ENCODE data around the gene POU2F3.
"Not testable (repeated sequence)": the region's sequence is repeated elsewhere in the genome, so short reads cannot be mapped to it uniquely, and the experiment has no call there.

POU2F3 gene

GRCh38 chr11:120260616-120261015, 20.7 kb downstream of the POU2F3 start:
- Mint-ChIP-seq H3K27me3 (peaks cover 59 to 66% of the 10 kb centered on the region in 2 donors), H3K4me1 (peaks cover 0 to 1% of the 10 kb centered on the region in 2 donors), H3K9me3 (no peaks in the 10 kb centered on the region), H3K4me3 (no peak overlapping the region), H3K27ac (no peak overlapping the region), H3K36me3 (no peaks in the 10 kb centered on the region)
- DNase-seq (no peak), ATAC-seq (replicated peaks) (no peak)

DNA sequence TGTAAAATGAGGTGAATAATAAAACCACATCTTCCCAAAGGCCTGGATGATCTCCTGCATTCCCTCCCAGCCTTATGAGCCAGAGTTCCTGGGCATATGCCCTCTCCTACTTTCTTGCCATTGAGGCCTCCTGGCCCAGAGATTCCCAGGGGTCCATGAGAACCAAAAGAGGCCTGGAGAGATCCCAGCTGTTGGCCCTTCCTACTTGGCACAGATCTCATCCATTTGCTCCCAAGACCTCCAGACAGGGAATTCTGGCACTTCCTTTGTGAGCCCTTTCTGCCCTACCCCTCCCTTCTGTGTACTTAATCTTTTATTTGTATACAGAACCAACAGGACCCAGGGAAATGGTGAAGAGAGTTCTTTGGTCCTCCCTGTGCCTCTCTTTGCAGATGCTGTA, 21.4 kb downstream of the POU2F3 start:
- Mint-ChIP-seq H3K9me3 (no peaks in the 10 kb centered on the region), H3K4me1 (no peaks in the 10 kb centered on the region), H3K4me3 (no peak overlapping the region), H3K27ac (no peak overlapping the region), H3K36me3 (no peaks in the 10 kb centered on the region), H3K27me3 (peaks cover 59 to 66% of the 10 kb centered on the region in 2 donors)
- DNase-seq = no peak
- ATAC-seq (replicated peaks) = no peak

DNA sequence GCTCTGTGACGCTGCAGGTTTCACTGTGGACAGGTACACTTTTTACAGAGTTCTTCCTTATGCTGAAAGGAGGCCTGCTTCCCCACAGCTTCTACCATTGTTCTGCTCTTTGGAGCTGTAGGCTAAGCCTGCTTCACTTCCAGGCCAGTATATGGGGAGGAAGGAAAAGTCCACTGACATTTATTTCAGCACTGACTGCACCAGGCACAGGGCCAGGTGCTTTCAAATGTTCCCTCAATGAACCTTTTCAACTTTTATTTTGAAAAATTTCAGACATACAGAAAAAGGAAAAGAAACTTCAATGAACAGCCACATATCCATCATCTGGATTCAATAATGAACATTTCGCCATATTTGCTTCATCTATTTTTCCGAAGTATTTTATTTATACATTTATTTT, 22.0 kb downstream of the POU2F3 start:
- ATAC-seq (replicated peaks) = no peak
- DNase-seq = no peak
- no peak overlapping the region for H3K27ac Mint-ChIP-seq
- H3K36me3 Mint-ChIP-seq = no peaks in the 10 kb centered on the region
- H3K9me3 Mint-ChIP-seq = no peaks in the 10 kb centered on the region
- H3K4me1 Mint-ChIP-seq = no peaks in the 10 kb centered on the region
- H3K4me3 Mint-ChIP-seq = no peak overlapping the region
- peaks cover 59 to 66% of the 10 kb centered on the region in 2 donors for H3K27me3 Mint-ChIP-seq

- DNase-seq = no peak
- no peak overlapping the region for H3K27ac Mint-ChIP-seq
- no peaks in the 10 kb centered on the region for H3K36me3 Mint-ChIP-seq
- no peak overlapping the region for H3K4me3 Mint-ChIP-seq
- no peaks in the 10 kb centered on the region for H3K9me3 Mint-ChIP-seq
- peaks cover 37 to 57% of the 10 kb centered on the region in 2 donors for H3K27me3 Mint-ChIP-seq
- ATAC-seq (replicated peaks) = no peak
- no peaks in the 10 kb centered on the region for H3K4me1 Mint-ChIP-seq
Observed at GRCh38 chr11:120267319-120267718, 27.4 kb downstream of the POU2F3 start.

- peaks cover 38 to 58% of the 10 kb centered on the region in 2 donors for H3K27me3 Mint-ChIP-seq
- no peak overlapping the region for H3K4me3 Mint-ChIP-seq
- peaks cover 0 to 4% of the 10 kb centered on the region in 2 donors for H3K4me1 Mint-ChIP-seq
- no peak for ATAC-seq (replicated peaks)
- DNase-seq = no peak
- no peak overlapping the region for H3K27ac Mint-ChIP-seq
- no peaks in the 10 kb centered on the region for H3K9me3 Mint-ChIP-seq
- no peaks in the 10 kb centered on the region for H3K36me3 Mint-ChIP-seq
Observed at GRCh38 chr11:120268686-120269085, 28.7 kb downstream of the POU2F3 start.

- H3K4me1 Mint-ChIP-seq = peaks cover 0 to 4% of the 10 kb centered on the region in 2 donors
- H3K9me3 Mint-ChIP-seq = no peaks in the 10 kb centered on the region
- H3K27me3 Mint-ChIP-seq = peaks cover 49 to 66% of the 10 kb centered on the region in 2 donors
- no peaks in the 10 kb centered on the region for H3K36me3 Mint-ChIP-seq
- no peak overlapping the region for H3K4me3 Mint-ChIP-seq
- ATAC-seq (replicated peaks) (no peak), DNase-seq (no peak)
- H3K27ac Mint-ChIP-seq = no peak overlapping the region
Observed at GRCh38 chr11:120270386-120270785, 30.4 kb downstream of the POU2F3 start.

DNA sequence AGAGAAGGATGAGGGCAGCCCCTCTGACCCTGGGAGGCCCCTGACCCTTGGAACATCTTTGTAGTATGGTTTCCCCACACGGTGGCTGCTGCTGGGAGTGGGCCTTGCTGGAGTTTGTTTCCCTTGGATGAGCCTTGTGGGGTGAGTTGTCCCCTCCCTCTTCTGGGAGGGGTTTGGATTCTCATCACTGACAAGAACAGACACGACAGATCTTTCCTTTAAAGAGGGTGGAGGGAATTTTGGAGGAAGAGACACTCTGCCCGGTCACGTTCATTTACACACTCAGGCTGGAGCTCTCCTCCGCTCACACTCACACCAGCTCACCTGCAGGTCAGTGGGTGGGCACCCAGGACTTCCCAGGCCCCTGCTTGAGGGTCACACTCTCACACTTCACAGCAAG, 31.7 kb downstream of the POU2F3 start:
- H3K27ac Mint-ChIP-seq = no peak overlapping the region
- peaks cover 0 to 4% of the 10 kb centered on the region in 2 donors for H3K4me1 Mint-ChIP-seq
- H3K4me3 Mint-ChIP-seq = no peak overlapping the region
- H3K9me3 Mint-ChIP-seq = no peaks in the 10 kb centered on the region
- H3K36me3 Mint-ChIP-seq = no peaks in the 10 kb centered on the region
- ATAC-seq (replicated peaks) (no peak), DNase-seq (no peak)
- peaks cover 38 to 57% of the 10 kb centered on the region in 2 donors for H3K27me3 Mint-ChIP-seq

- Mint-ChIP-seq H3K4me3 (no peak overlapping the region), H3K27ac (no peak overlapping the region)
- ATAC-seq (replicated peaks) = no peak
Observed at GRCh38 chr11:120272303-120272702, 32.4 kb downstream of the POU2F3 start.

DNA sequence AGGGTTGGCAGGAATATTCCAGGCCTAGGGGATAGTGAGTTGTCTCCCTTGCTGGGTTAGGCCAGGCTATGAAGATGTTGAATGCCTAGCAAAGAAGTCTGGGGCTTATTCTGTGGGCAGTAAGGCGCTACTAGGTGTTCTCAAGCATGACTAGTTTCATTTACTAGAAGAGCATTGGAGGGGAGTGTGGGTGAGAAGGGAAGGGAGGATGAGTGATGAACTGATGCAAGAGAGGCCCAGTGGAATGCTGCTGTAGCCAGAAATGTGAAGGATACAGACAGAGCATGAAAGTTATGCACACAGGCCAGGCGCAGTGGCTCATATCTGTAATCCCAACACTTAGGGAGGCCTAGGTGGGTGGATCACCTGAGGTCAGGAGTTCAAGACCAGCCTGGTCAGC, 33.5 kb downstream of the POU2F3 start:
- DNase-seq (no peak), ATAC-seq (replicated peaks) (no peak)
- Mint-ChIP-seq H3K27me3 (peaks cover 28 to 54% of the 10 kb centered on the region in 2 donors), H3K27ac (no peak overlapping the region), H3K9me3 (no peaks in the 10 kb centered on the region), H3K4me1 (peaks cover 0 to 4% of the 10 kb centered on the region in 2 donors), H3K4me3 (no peak overlapping the region), H3K36me3 (no peaks in the 10 kb centered on the region)

More at GRCh38 chr11:120272303-120272702, 32.4 kb downstream of the POU2F3 start:
- Mint-ChIP-seq H3K4me1 (peaks cover 0 to 4% of the 10 kb centered on the region in 2 donors), H3K27me3 (peaks cover 31 to 51% of the 10 kb centered on the region in 2 donors), H3K36me3 (no peaks in the 10 kb centered on the region), H3K9me3 (no peaks in the 10 kb centered on the region)
- no peak for DNase-seq

DNA sequence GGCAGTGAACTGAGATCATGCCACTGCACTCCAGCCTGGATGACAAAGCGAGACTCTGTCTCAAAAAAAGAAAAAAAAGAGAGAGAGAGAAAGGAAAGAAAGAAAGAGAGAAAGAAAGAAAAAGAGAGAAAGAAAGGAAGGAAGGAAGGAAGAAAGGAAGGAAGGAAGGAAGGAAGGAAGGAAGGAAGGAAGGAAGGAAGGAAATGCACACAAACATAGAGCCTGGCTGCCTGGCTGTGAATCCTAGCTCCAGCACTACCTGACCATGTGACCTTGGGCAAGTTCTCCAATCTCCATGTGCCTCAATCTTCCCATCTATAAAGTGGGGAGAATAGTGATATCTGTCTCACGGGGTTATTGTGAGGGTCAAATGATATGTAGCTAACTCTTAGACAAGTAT, 34.0 kb downstream of the POU2F3 start:
- not testable (repeated sequence) for ATAC-seq (replicated peaks); H3K4me1 Mint-ChIP-seq; H3K36me3 Mint-ChIP-seq; H3K9me3 Mint-ChIP-seq; H3K4me3 Mint-ChIP-seq; DNase-seq; H3K27ac Mint-ChIP-seq
- H3K27me3 Mint-ChIP-seq = peaks cover 28 to 54% of the 10 kb centered on the region in 2 donors

DNA sequence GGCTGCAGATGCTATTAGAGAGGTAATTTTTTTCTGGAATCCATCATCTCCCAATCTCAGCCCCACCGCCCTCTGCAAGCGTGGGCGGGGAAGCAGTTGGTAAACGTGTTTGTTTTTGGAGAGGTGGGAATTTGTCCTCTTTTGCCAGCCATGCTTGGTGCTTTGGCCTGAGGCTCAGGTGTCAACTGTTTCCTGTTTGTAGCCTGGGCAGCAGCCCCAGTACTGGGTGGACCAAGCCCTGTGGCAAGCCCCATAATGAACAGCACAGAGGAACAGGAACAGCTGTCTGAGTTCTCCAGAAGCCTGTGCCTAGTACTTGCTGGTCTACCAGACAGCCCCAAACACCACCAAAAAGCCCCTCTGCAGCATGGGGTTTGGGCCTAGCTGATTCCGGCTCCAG, 39.6 kb downstream of the POU2F3 start:
- Mint-ChIP-seq H3K27ac (no peak overlapping the region), H3K4me3 (no peak overlapping the region), H3K4me1 (no peaks in the 10 kb centered on the region), H3K36me3 (no peaks in the 10 kb centered on the region), H3K9me3 (no peaks in the 10 kb centered on the region), H3K27me3 (peaks cover 15 to 37% of the 10 kb centered on the region in 2 donors)
- ATAC-seq (replicated peaks) = no peak
- DNase-seq = no peak

GRCh38 chr11:120280600-120281051, 40.7 kb downstream of the POU2F3 start:
- no peaks in the 10 kb centered on the region for H3K9me3 Mint-ChIP-seq
- DNase-seq = no peak
- peaks cover 8 to 29% of the 10 kb centered on the region in 2 donors for H3K27me3 Mint-ChIP-seq
- H3K4me3 Mint-ChIP-seq = no peak overlapping the region
- ATAC-seq (replicated peaks) = no peak
- no peaks in the 10 kb centered on the region for H3K4me1 Mint-ChIP-seq
- H3K36me3 Mint-ChIP-seq = no peaks in the 10 kb centered on the region
- H3K27ac Mint-ChIP-seq = no peak overlapping the region

DNA sequence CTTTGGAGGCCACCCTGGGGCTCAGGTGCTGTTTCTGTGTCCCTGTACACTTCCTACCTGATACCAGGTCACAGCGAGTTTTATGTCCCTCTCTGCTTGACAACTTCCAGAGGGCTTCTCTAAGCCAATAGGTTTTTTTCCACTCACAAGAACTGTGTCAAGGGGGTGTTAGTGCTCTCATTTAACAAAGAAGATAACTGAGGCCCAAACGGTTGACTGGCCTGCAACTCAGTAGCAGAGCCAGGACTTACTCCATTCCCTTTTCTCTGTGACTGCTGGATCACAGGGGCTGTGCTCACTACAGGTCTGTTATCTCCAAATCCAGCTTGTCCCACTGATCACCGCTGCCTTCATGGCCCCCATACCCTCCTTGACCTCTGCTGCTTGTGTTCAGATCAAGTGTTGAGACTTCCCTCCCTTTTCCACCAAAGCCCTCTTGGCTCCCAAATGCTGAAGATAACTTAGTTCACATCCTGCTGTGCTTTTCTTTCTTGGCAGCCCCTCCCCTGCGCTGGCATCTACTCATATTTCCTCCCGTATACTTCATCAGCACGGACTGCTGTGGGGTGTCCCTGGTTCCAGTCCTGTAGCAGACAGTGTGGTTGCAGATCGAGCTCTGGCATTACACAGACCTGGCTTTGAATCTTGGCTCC, 41.3 kb downstream of the POU2F3 start:
- Mint-ChIP-seq H3K4me1 (no peaks in the 10 kb centered on the region), H3K4me3 (no peak overlapping the region), H3K27ac (peak overlapping the region; percentile 49), H3K36me3 (no peaks in the 10 kb centered on the region), H3K27me3 (peaks cover 8 to 29% of the 10 kb centered on the region in 2 donors), H3K9me3 (no peaks in the 10 kb centered on the region)
- ATAC-seq (replicated peaks) = no peak
- no peak for DNase-seq

DNA sequence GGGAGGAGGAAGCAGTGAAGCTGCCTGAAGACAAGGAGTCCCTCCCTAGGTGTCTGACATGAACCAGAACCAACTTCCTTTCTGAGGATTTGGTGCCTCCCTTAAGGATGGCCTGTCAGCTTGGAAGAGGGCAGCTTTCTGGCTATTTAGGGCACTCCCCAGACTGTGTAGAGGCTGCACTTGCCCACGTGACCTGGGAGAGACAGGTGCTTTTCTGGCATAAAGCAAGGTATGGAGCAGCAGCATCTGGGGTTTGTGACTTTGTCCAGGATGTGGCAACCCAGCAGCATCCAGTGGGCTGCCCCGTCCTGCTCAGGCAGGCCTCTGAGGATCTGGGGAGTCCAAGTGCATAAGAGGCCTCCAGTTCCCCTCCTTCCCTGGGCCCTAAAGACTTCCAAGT, 43.2 kb downstream of the POU2F3 start:
- Mint-ChIP-seq H3K27ac (no peak overlapping the region), H3K4me1 (no peaks in the 10 kb centered on the region), H3K4me3 (no peak overlapping the region), H3K9me3 (no peaks in the 10 kb centered on the region), H3K36me3 (no peaks in the 10 kb centered on the region), H3K27me3 (peaks cover 16 to 33% of the 10 kb centered on the region in 2 donors)
- ATAC-seq (replicated peaks) = no peak
- DNase-seq = no peak

- Mint-ChIP-seq H3K27me3 (peaks cover 17 to 29% of the 10 kb centered on the region in 2 donors), H3K4me3 (no peak overlapping the region), H3K27ac (no peak overlapping the region), H3K36me3 (no peaks in the 10 kb centered on the region), H3K9me3 (no peaks in the 10 kb centered on the region), H3K4me1 (no peaks in the 10 kb centered on the region)
- DNase-seq (no peak), ATAC-seq (replicated peaks) (no peak)
Observed at GRCh38 chr11:120284272-120284671, 44.3 kb downstream of the POU2F3 start.

Measured in stimulated activated naive B cell treated with anti-CD40 and anti-IgM and Interleukin-4, amounts not matched to agents 10 μg/mL and 1 μg/mL and 100 μg/mL, for 72 hours (primary cell).